H1 (cell line): ENCODE measurements around the gene VMO1. TPM values are rescaled to one million over a fixed set of nuclear protein-coding genes. Genes with fewer than 3 reads are reported as not detected.

Experiments
- MAFK ChIP-seq: IDR thresholded peaks from 2 replicates; pipeline ENCODE4 v1.6.1; 2012; ENCODE audit warnings: low read depth, mild to moderate bottlenecking, improper control_type of control experiment, low read length
- MAX ChIP-seq: IDR thresholded peaks from 2 replicates; pipeline ENCODE4 v1.6.1; 2012; ENCODE audit warnings: inconsistent platforms
- RAD21 ChIP-seq, 2 experiments: IDR thresholded peaks in 1 of 2; conservative IDR thresholded peaks in 1 of 2; 2 replicates each; pipeline ENCODE4 v1.6.1; 2011; ENCODE audit warnings: low read depth in 2 of 2, low read length in 2 of 2, improper control_type of control experiment in 1 of 2, inconsistent platforms in 1 of 2, mild to moderate bottlenecking in 1 of 2, moderate library complexity in 1 of 2
- SP4 ChIP-seq: IDR thresholded peaks from 2 replicates; pipeline ENCODE4 v1.6.1; 2012; ENCODE audit warnings: low read length, inconsistent platforms
- TEAD4 ChIP-seq: IDR thresholded peaks from 2 replicates; pipeline ENCODE4 v1.6.1; 2012; ENCODE audit warnings: low read depth, low read length, inconsistent platforms, mixed read lengths
- polyA plus RNA-seq, 7 experiments: library from polyadenylated mRNA; depleted of rRNA in 3 of 7; stranded (reverse) in 5 of 7; unstranded in 2 of 7; fragments of >200 nt in 5 of 7; fragments of 200-250 nt in 2 of 7; gene quantifications; 1 replicate in 5 of 7; 2 replicates in 1 of 7; 4 replicates in 1 of 7; pipeline versions ENCODE4 v1.2.1 to v1.2.3, GENCODE V29; 2011 to 2013; ENCODE audit warnings: missing spikeins in 2 of 7, mixed read lengths in 2 of 7
- total RNA-seq: library from RNA; stranded (reverse); fragmentation: NEBNext Ultra II Directional; extraction: Animal tissue kit (Norgen Biotek cat#: 25700); gene quantifications from 2 replicates; pipeline ENCODE4 v1.2.1, GENCODE V29; 2021

The VMO1 gene
- total and polyA plus RNA-seq, 2 of the 8 experiments (the other 6 are each of a cell fraction or from before 2014, with no cell fraction given) = 0.30 TPM; not detected in 1

- no peak for TF ChIP-seq MAFK
- no peak for TF ChIP-seq TEAD4
- TF ChIP-seq SP4 = no peak
- no peak for TF ChIP-seq MAX
- TF ChIP-seq RAD21 (IDR thresholded peaks at IDR 0.05 in 1 of 2, conservative IDR thresholded peaks at IDR 0.05 in 1 of 2; ENCODE audit: low read depth in 2 of 2, low read length in 2 of 2) = no peak
- TF ChIP-seq, all 59 proteins: peak for 0
Observed at GRCh38 chr17:4785311-4786105, 656 bp downstream of the VMO1 start (continued).
